Measurements from ENCODE around the gene FOXC1. TPM values are rescaled to one million over a fixed set of nuclear protein-coding genes. Genes with fewer than 3 reads are reported as not detected.
A peak's percentile ranks its signal among the peaks of the same experiment; 100 is the strongest.

FOXC1 gene
- total RNA-seq (0.39 and 0.52 TPM in 2 replicates), polyA plus RNA-seq (0.04 and 0.07 TPM in 2 replicates), polyA minus RNA-seq (0.14 and 0.17 TPM in 2 replicates)
- 0.02 TPM for total RNA-seq (2013)

DNA sequence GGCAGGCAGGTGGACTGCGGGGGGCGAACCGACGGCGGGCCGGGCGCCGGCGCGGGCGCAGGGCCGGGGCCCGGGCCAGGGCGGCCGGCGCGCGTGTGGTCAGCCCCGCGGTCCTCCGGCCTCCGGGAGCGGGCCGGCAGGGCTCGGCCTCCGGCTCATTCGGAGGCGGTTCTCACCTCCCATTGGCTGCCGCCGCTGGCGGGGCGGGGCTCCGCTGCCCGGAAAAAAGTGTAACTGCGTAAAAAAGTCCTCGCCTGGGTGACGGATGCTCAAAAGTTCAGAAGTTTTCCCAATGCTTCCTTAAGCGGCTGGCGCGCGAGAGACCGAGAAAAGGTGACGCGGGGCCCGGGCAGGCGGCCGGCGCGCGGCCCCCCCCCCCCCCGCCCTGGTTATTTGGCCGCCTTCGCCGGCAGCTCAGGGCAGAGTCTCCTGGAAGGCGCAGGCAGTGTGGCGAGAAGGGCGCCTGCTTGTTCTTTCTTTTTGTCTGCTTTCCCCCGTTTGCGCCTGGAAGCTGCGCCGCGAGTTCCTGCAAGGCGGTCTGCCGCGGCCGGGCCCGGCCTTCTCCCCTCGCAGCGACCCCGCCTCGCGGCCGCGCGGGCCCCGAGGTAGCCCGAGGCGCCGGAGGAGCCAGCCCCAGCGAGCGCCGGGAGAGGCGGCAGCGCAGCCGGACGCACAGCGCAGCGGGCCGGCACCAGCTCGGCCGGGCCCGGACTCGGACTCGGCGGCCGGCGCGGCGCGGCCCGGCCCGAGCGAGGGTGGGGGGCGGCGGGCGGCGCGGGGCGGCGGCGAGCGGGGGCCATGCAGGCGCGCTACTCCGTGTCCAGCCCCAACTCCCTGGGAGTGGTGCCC is at the start of gene FOXC1:
Gene FOXC1 (plus strand): TSS at position 268 of the 849 bp plus-strand sequence. CDS start 531 bp downstream, at position 799.
- ChIA-PET POLR2A (no interaction called here), CTCF (interaction anchor here (0.6 to 2.3 kb wide), 4 partner anchors 14 to 1024 kb away, joined by 3 to 8 read pairs (median 4); no protein-coding TSS in a partner anchor)
- peaks cover 65 to 79% of the 10 kb centered on the region in 2 donors for H3K4me1 ChIP-seq (ENCODE audit: control insufficient read depth in 2 of 2, insufficient read depth in 2 of 2, low read length in 2 of 2)
- H3K9me3 ChIP-seq (ENCODE audit: control extremely low read depth in 1 of 3, control insufficient read depth in 2 of 3, insufficient read depth in 1 of 3, low read length in 2 of 3) = peaks cover 0 to 58% (median 13%) of the 10 kb centered on the region in 3 donors
- H3K27ac ChIP-seq (ENCODE audit: low read length in 2 of 2) = no peak within 1 kb of the TSS
- H2AFZ ChIP-seq (ENCODE audit: insufficient read depth, low read depth, low read length, poor library complexity, severe bottlenecking) = peak within 1 kb of the TSS; percentile 70
- peak within 1 kb of the TSS; percentile 81 for H3K27ac Mint-ChIP-seq
- H3K27me3 Mint-ChIP-seq = peaks cover 58% of the 10 kb centered on the region
- H3K9me3 Mint-ChIP-seq (ENCODE audit: insufficient read depth) = no peaks in the 10 kb centered on the region
- no peaks in the 10 kb centered on the region for H3K79me2 ChIP-seq (ENCODE audit: control insufficient read depth, insufficient read depth, low read length)
- no peaks in the 10 kb centered on the region for H3K36me3 ChIP-seq (replicated peaks in 1 of 2; ENCODE audit: control extremely low read depth in 1 of 2, control insufficient read depth in 1 of 2, extremely low read depth in 1 of 2, insufficient read depth in 2 of 2, low read length in 1 of 2)
- H3K4me2 ChIP-seq (replicated peaks; ENCODE audit: low read depth, low read length, poor library complexity, severe bottlenecking) = peak within 1 kb of the TSS; percentile 85
- ATAC-seq (ENCODE audit: low read depth) (peak; percentile 56), DNase-seq (peak; percentile 64)
- peaks cover 7% of the 10 kb centered on the region for H4K20me1 ChIP-seq (ENCODE audit: control insufficient read depth, insufficient read depth, low read length, poor library complexity, severe bottlenecking)
- peak within 1 kb of the TSS; percentile 50 for H3K9ac ChIP-seq (ENCODE audit: low read length)
- peak within 1 kb of the TSS in 3 of 5 experiments; percentile 44 to 60 (median 54) for H3K4me3 ChIP-seq (ENCODE audit: control extremely low read depth in 1 of 5, extremely low read depth in 1 of 5, insufficient read depth in 1 of 5, low read depth in 2 of 5, low read length in 4 of 5)
- peaks cover 0 to 75% (median 59%) of the 10 kb centered on the region in 4 experiments for H3K27me3 ChIP-seq (replicated peaks in 1 of 4; ENCODE audit: control extremely low read depth in 1 of 4, control insufficient read depth in 3 of 4, insufficient read depth in 4 of 4, low read length in 3 of 4)
- TF ChIP-seq EZH2 (IDR thresholded peaks at IDR 0.05; ENCODE audit: borderline replicate concordance, insufficient read depth, low read depth, low read length, poor library complexity, severe bottlenecking) = no peak
- TF ChIP-seq, protein P1, sequence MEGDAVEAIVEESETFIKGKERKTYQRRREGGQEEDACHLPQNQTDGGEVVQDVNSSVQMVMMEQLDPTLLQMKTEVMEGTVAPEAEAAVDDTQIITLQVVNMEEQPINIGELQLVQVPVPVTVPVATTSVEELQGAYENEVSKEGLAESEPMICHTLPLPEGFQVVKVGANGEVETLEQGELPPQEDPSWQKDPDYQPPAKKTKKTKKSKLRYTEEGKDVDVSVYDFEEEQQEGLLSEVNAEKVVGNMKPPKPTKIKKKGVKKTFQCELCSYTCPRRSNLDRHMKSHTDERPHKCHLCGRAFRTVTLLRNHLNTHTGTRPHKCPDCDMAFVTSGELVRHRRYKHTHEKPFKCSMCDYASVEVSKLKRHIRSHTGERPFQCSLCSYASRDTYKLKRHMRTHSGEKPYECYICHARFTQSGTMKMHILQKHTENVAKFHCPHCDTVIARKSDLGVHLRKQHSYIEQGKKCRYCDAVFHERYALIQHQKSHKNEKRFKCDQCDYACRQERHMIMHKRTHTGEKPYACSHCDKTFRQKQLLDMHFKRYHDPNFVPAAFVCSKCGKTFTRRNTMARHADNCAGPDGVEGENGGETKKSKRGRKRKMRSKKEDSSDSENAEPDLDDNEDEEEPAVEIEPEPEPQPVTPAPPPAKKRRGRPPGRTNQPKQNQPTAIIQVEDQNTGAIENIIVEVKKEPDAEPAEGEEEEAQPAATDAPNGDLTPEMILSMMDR (IDR thresholded peaks at IDR 0.05) = no peak
- intact Hi-C loops (cut with micrococcal nuclease) = loop anchor here (5.0 kb wide), 1 partner anchor 223 kb away; the partner anchor contains the start of gene FOXF2
- under 1% methylated on average over 114 of the region's 115 CpGs for WGBS (ENCODE audit: insufficient coverage)
- H3K4me3 Mint-ChIP-seq = peak within 1 kb of the TSS; percentile 88
- H3K4me1 Mint-ChIP-seq = peaks cover 50% of the 10 kb centered on the region

Measured in B cell (primary cell).